ENCODE data around the gene GRIN1.

- no peak for TF ChIP-seq EZH2phosphoT487 (IDR thresholded peaks at IDR 0.05; ENCODE audit: low read depth, severe bottlenecking, unreplicated experiment)
- TF ChIP-seq CTCF (IDR thresholded peaks at IDR 0.05; ENCODE audit: poor library complexity), result no peak
- no peak for TF ChIP-seq EZH2 (IDR thresholded peaks at IDR 0.05; ENCODE audit: borderline replicate concordance)
These were observed 56.0 kb downstream of the GRIN1 start for GRCh38 chr9:137194909-137195308.

Data from hepatocyte (in vitro differentiated cells).